SK-N-SH (cell line): Measurements from ENCODE around the gene G3BP2. TPM values are rescaled to one million over a fixed set of nuclear protein-coding genes. Genes with fewer than 3 reads are reported as not detected.
A peak's percentile ranks its signal among the peaks of the same experiment; 100 is the strongest.

ENCODE experiments used
- CTCF ChIA-PET: fragments of 300-600, 350-600 bp; formaldehyde crosslinking; extraction: SDS; loops from one replicate; lab custom pipeline; 2021; lab: Yijun Ruan, JAX
- POLR2A ChIA-PET: fragments of 350-600 bp; sonication (Branson Sonifier 250); formaldehyde crosslinking; extraction: SDS; loops from one replicate; lab custom pipeline; 2020; ENCODE audit warnings: antibody characterized with exemption, inconsistent platforms; lab: Yijun Ruan, JAX
- DNase-seq: peaks from one replicate; pipeline ENCODE4 v3.0.0; 2012
- H2AFZ ChIP-seq: fragments of 200-600 bp; sonication (generic); 2 replicates; pipeline ENCODE4 v1.8.1; 2016; ENCODE audit warnings: antibody characterized with exemption, mild to moderate bottlenecking, low read depth
- H3F3A ChIP-seq: fragments of 200-600 bp; sonication (generic); replicated peaks from 2 replicates; pipeline ENCODE3; 2016; ENCODE audit warnings: antibody characterized with exemption, mild to moderate bottlenecking; ENCODE audit not compliant: insufficient read depth
- H3K27ac ChIP-seq, 2 experiments: fragments of 200-500 bp in 1 of 2; fragments of 200-600 bp in 1 of 2; sonication (Bioruptor generic) in 1 of 2; sonication (generic), shearing (Covaris generic) in 1 of 2; 2 replicates each; pipeline versions ENCODE4 v1.5.1 to v1.6.1; 2014 to 2016; ENCODE audit warnings: low read depth in 2 of 2, inconsistent platforms in 1 of 2, low read length in 1 of 2, mild to moderate bottlenecking in 1 of 2, mixed read lengths in 1 of 2
- H3K27me3 ChIP-seq: fragments of 200-600 bp; sonication (generic), shearing (Covaris generic); 2 replicates; pipeline ENCODE4 v1.6.1; 2016; ENCODE audit warnings: mixed run types; ENCODE audit not compliant: insufficient read depth
- H3K36me3 ChIP-seq, 2 experiments: fragments of 200-500 bp in 1 of 2; fragments of 200-600 bp in 1 of 2; sonication (Bioruptor generic) in 1 of 2; sonication (generic) in 1 of 2; replicated peaks in 1 of 2; 2 replicates each; pipeline versions ENCODE3 to v1.5.1; 2014 to 2016; ENCODE audit warnings: low read length in 1 of 2, mild to moderate bottlenecking in 1 of 2; ENCODE audit not compliant: insufficient read depth in 2 of 2, control insufficient read depth in 1 of 2
- H3K4me1 ChIP-seq, 2 experiments: fragments of 200-500 bp in 1 of 2; fragments of 200-600 bp in 1 of 2; sonication (Bioruptor generic) in 1 of 2; sonication (generic), shearing (Covaris generic) in 1 of 2; 2 replicates each; pipeline versions ENCODE4 v1.5.1 to v1.6.1; 2014 to 2016; ENCODE audit warnings: low read depth in 1 of 2, low read length in 1 of 2, mixed run types in 1 of 2; ENCODE audit not compliant: insufficient read depth in 2 of 2, control insufficient read depth in 1 of 2
- H3K4me2 ChIP-seq: fragments of 200-600 bp; sonication (generic), shearing (Covaris generic); 2 replicates; pipeline ENCODE4 v1.6.1; 2017; ENCODE audit warnings: mixed run types
- H3K4me3 ChIP-seq, 2 experiments: fragments of 200-500 bp in 1 of 2; fragments of 200-600 bp in 1 of 2; sonication (Bioruptor generic) in 1 of 2; sonication (generic), shearing (Covaris generic) in 1 of 2; 2 replicates each; pipeline versions ENCODE4 v1.5.1 to v1.8.1; 2014 to 2016; ENCODE audit warnings: low read depth in 2 of 2, inconsistent platforms in 1 of 2, low read length in 1 of 2, mild to moderate bottlenecking in 1 of 2, mixed read lengths in 1 of 2, moderate library complexity in 1 of 2
- H3K79me2 ChIP-seq: fragments of 200-600 bp; sonication (generic); 2 replicates; pipeline ENCODE4 v1.8.1; 2017; ENCODE audit warnings: mild to moderate bottlenecking; ENCODE audit not compliant: insufficient read depth
- H3K9ac ChIP-seq: fragments of 200-600 bp; sonication (generic); 2 replicates; pipeline ENCODE4 v1.6.1; 2017; ENCODE audit warnings: mixed run types
- H3K9me2 ChIP-seq: fragments of 200-600 bp; sonication (generic); 2 replicates; pipeline ENCODE4 v1.6.1; 2017; ENCODE audit warnings: mixed run types
- H3K9me3 ChIP-seq: fragments of 200-600 bp; sonication (generic); 2 replicates; pipeline ENCODE4 v1.6.1; 2017; ENCODE audit warnings: mixed run types, mild to moderate bottlenecking, moderate library complexity
- H4K20me1 ChIP-seq: fragments of 200-600 bp; sonication (generic); 2 replicates; pipeline ENCODE4 v1.6.1; 2017; ENCODE audit warnings: mild to moderate bottlenecking, mixed run types; ENCODE audit not compliant: insufficient read depth
- CHD2 ChIP-seq: fragments of 150-350 bp; IDR thresholded peaks from 2 replicates; pipeline ENCODE4 v1.6.1; 2018; ENCODE audit warnings: low read length; ENCODE audit not compliant: partially characterized antibody
- CTCF ChIP-seq: fragments of 200-600 bp; sonication (generic); IDR thresholded peaks from 2 replicates; pipeline ENCODE4 v1.6.1; 2017; ENCODE audit warnings: antibody characterized with exemption, mild to moderate bottlenecking, moderate library complexity
- ELF1 ChIP-seq: IDR thresholded peaks from 2 replicates; pipeline ENCODE4 v1.4.0; 2012
- EP300 ChIP-seq, 2 experiments: IDR thresholded peaks; 2 replicates each; pipeline versions ENCODE4 v1.4.0 to v1.6.1; 2012; ENCODE audit warnings: borderline replicate concordance in 1 of 2, low read depth in 1 of 2, low read length in 1 of 2
- FOXJ3 ChIP-seq: sonication (generic); formaldehyde crosslinking; IDR thresholded peaks from 2 replicates; pipeline ENCODE4 v1.5.1; 2020; ENCODE audit warnings: mild to moderate bottlenecking, missing genetic modification reagents
- FOXM1 ChIP-seq: IDR thresholded peaks from 2 replicates; pipeline ENCODE4 v1.4.0; 2012; ENCODE audit warnings: low read depth, mild to moderate bottlenecking
- GABPA ChIP-seq: IDR thresholded peaks from 2 replicates; pipeline ENCODE4 v1.4.0; 2012; ENCODE audit warnings: low read depth, mild to moderate bottlenecking
- GATA2 ChIP-seq: sonication (generic); formaldehyde crosslinking; IDR thresholded peaks from 2 replicates; pipeline ENCODE4 v1.5.0; 2020; ENCODE audit warnings: mild to moderate bottlenecking, missing genetic modification reagents
- JUND ChIP-seq: IDR thresholded peaks from 2 replicates; pipeline ENCODE4 v1.4.0; 2012
- MAX ChIP-seq: IDR thresholded peaks from 2 replicates; pipeline ENCODE4 v1.4.0; 2012; ENCODE audit warnings: low read depth
- MXI1 ChIP-seq: IDR thresholded peaks from 2 replicates; pipeline ENCODE4 v1.6.1; 2012; ENCODE audit warnings: mild to moderate bottlenecking, low read depth, low read length, improper control_type of control experiment
- NFIC ChIP-seq: IDR thresholded peaks from 2 replicates; pipeline ENCODE4 v1.4.0; 2012; ENCODE audit warnings: borderline replicate concordance
- NRF1 ChIP-seq: IDR thresholded peaks from 2 replicates; pipeline ENCODE4 v1.6.1; 2012; ENCODE audit warnings: low read depth, mild to moderate bottlenecking, low read length
- POLR2AphosphoS5 ChIP-seq: IDR thresholded peaks from 2 replicates; pipeline ENCODE4 v1.6.1; 2012; ENCODE audit warnings: low read depth, low read length
- RCOR1 ChIP-seq: fragments of 150-350 bp; IDR thresholded peaks from 2 replicates; pipeline ENCODE4 v1.6.1; 2017; ENCODE audit warnings: antibody characterized with exemption, low read length
- REST ChIP-seq: IDR thresholded peaks from 2 replicates; pipeline ENCODE4 v1.6.1; 2012; ENCODE audit warnings: mild to moderate bottlenecking, low read depth, low read length, moderate library complexity
- RFX5 ChIP-seq: IDR thresholded peaks from 2 replicates; pipeline ENCODE4 v1.6.1; 2012; ENCODE audit warnings: mild to moderate bottlenecking, improper control_type of control experiment, low read length
- SIN3A ChIP-seq: IDR thresholded peaks from 2 replicates; pipeline ENCODE4 v1.6.1; 2012; ENCODE audit warnings: low read depth, mild to moderate bottlenecking, low read length, moderate library complexity, borderline replicate concordance
- TAF1 ChIP-seq: IDR thresholded peaks from 2 replicates; pipeline ENCODE4 v1.6.1; 2012; ENCODE audit warnings: low read depth, mild to moderate bottlenecking, low read length, moderate library complexity, borderline replicate concordance
- TCF12 ChIP-seq: IDR thresholded peaks from 2 replicates; pipeline ENCODE4 v1.4.0; 2012
- TEAD4 ChIP-seq: IDR thresholded peaks from 2 replicates; pipeline ENCODE4 v1.4.0; 2012; ENCODE audit warnings: mild to moderate bottlenecking, borderline replicate concordance; ENCODE audit not compliant: insufficient read depth
- YY1 ChIP-seq: IDR thresholded peaks from 2 replicates; pipeline ENCODE4 v1.4.0; 2012; ENCODE audit warnings: low read depth, mild to moderate bottlenecking
- WGBS: methylation state at CpG from one replicate; pipeline ENCODE4 v1.1.6; 2017; ENCODE audit warnings: low lambda C conversion rate; 5-methylcytosine and 5-hydroxymethylcytosine counted together
- polyA plus RNA-seq, 3 experiments: library from polyadenylated mRNA; depleted of rRNA; stranded (reverse); fragments of >200 nt; gene quantifications; 2 replicates each; pipeline ENCODE4 v1.2.3, GENCODE V29; 2012

The G3BP2 gene
- polyA plus RNA-seq, 1 of the 3 experiments (the other 2 are of a cell fraction): 35.9 TPM

GRCh38 chr4:75672461-75673026 is 667 bp downstream of the G3BP2 start:
- Histone ChIP-seq H3K79me2 (peaks cover 57% of the 10 kb centered on the region), H3K27ac (peak overlapping the region; percentile 87 to 98), H3K27me3 (no peaks in the 10 kb centered on the region), H3K9ac (peak overlapping the region; percentile 96), H3K4me2 (peak overlapping the region; percentile 92)
- peak; percentile 66 for DNase-seq
- peak; percentile 68 for TF ChIP-seq CHD2
- peak; percentile 49; the same call in 1 of the 2 replicates for TF ChIP-seq ELF1
- TF ChIP-seq CTCF: no peak
- TF ChIP-seq YY1: peak; percentile 57; the same call in 1 of the 2 replicates
- TF ChIP-seq TCF12: peak; percentile 26; the same call in 1 of the 2 replicates
- TF ChIP-seq SIN3A: no peak; the same call in 1 of the 2 replicates
- peak; percentile 26; the same call in 1 of the 2 replicates for TF ChIP-seq GABPA
- TF ChIP-seq MXI1: peak; percentile 37; the same call in 1 of the 2 replicates
- TF ChIP-seq, all 33 proteins: peak for 6
- Histone ChIP-seq H3F3A (peaks cover 9% of the 10 kb centered on the region), H3K4me1 (peaks cover 0 to 5% of the 10 kb centered on the region in 2 experiments; a peak in 2 of 4 replicates), H4K20me1 (peaks cover 45% of the 10 kb centered on the region), H2AFZ (peak overlapping the region; percentile 81; the same call in 1 of the 2 replicates), H3K4me3 (peak overlapping the region; percentile 76 to 99), H3K9me3 (no peaks in the 10 kb centered on the region), H3K36me3 (no peaks in the 10 kb centered on the region), H3K9me2 (no peaks in the 10 kb centered on the region)
- ChIA-PET CTCF (interaction anchor here (1.2 to 6.3 kb wide), 2 partner anchors 51 to 176 kb away, joined by 3 to 45 read pairs; partner anchors contain the start of gene USO1), POLR2A (interaction anchor here (0.5 to 2.3 kb wide), 2 partner anchors 23 to 51 kb away, joined by 3 to 24 read pairs; partner anchors contain the start of gene USO1)
- 1% methylated on average over 29 of the region's 44 CpGs for WGBS

- POLR2A ChIA-PET: interaction anchor here (0.5 to 2.3 kb wide), 2 partner anchors 24 to 52 kb away, joined by 3 to 24 read pairs; partner anchors contain the start of gene USO1
- WGBS: 7% methylated on average over 10 of the region's 10 CpGs
- no peak for DNase-seq
Observed at GRCh38 chr4:75671802-75672421, 1.3 kb downstream of the G3BP2 start.

More at GRCh38 chr4:75671802-75672421, 1.3 kb downstream of the G3BP2 start:
- no peaks in the 10 kb centered on the region for H3K36me3 ChIP-seq
- peaks cover 0 to 5% of the 10 kb centered on the region in 2 experiments; a peak in 2 of 4 replicates for H3K4me1 ChIP-seq
- H2AFZ ChIP-seq: 0 out of 2 replicates have a peak overlapping the region, but pooled peaks have one; percentile 81
- H3K27ac ChIP-seq: peak overlapping the region; percentile 87 to 98; a peak in 3 of 4 replicates
- H3K27me3 ChIP-seq: no peaks in the 10 kb centered on the region
- CTCF ChIA-PET: interaction anchor here (1.2 to 6.3 kb wide), 2 partner anchors 52 to 176 kb away, joined by 3 to 45 read pairs; partner anchors contain the start of gene USO1
- peak overlapping the region; percentile 76 to 99 for H3K4me3 ChIP-seq
- peaks cover 9% of the 10 kb centered on the region for H3F3A ChIP-seq
- peak overlapping the region; percentile 92 for H3K4me2 ChIP-seq
- H3K9ac ChIP-seq: peak overlapping the region; percentile 96
- H3K9me2 ChIP-seq: no peaks in the 10 kb centered on the region
- no peak for TF ChIP-seq FOXM1
- no peak for TF ChIP-seq MAX
- TF ChIP-seq NRF1: no peak
- TF ChIP-seq FOXJ3: no peak
- no peak for TF ChIP-seq POLR2AphosphoS5
- no peak for TF ChIP-seq MXI1
- TF ChIP-seq TAF1: no peak
- TF ChIP-seq TEAD4: no peak
- TF ChIP-seq EP300 (IDR thresholded peaks at IDR 0.05; ENCODE audit: borderline replicate concordance in 1 of 2, low read depth in 1 of 2, low read length in 1 of 2): no peak
- no peak for TF ChIP-seq NFIC
- no peak for TF ChIP-seq JUND
- no peak for TF ChIP-seq REST
- TF ChIP-seq SIN3A: no peak
- TF ChIP-seq RCOR1: no peak
- no peak for TF ChIP-seq GATA2 (CRISPR knock-in tag)
- TF ChIP-seq RFX5: no peak
- peaks cover 51% of the 10 kb centered on the region for H4K20me1 ChIP-seq
- no peaks in the 10 kb centered on the region for H3K9me3 ChIP-seq
- H3K79me2 ChIP-seq: peaks cover 63% of the 10 kb centered on the region
